ENCODE data around the gene SHTN1.

SHTN1 gene

GRCh38 chr10:116848944-116849247, 156.1 kb downstream of the SHTN1 start:
- Histone ChIP-seq H3K4me2 (ENCODE audit: low read length) (peak overlapping the region; percentile 97), H3K9me3 (ENCODE audit: control insufficient read depth, insufficient read depth, low read length) (no peaks in the 10 kb centered on the region), H3K4me1 (ENCODE audit: control insufficient read depth, low read length) (peaks cover 55% of the 10 kb centered on the region), H3K79me2 (ENCODE audit: control insufficient read depth, low read length) (peaks cover 33% of the 10 kb centered on the region), H3K27me3 (ENCODE audit: control insufficient read depth, low read length) (no peaks in the 10 kb centered on the region), H3K4me3 (ENCODE audit: low read length) (peak overlapping the region; percentile 94), H4K20me1 (ENCODE audit: control insufficient read depth, insufficient read depth, low read depth, low read length) (no peaks in the 10 kb centered on the region), H3K9me2 (replicated peaks; ENCODE audit: control insufficient read depth, low read length) (no peaks in the 10 kb centered on the region), H3K27ac (ENCODE audit: low read depth, low read length) (peak overlapping the region; percentile 97), H3K36me3 (ENCODE audit: control insufficient read depth, low read length) (peaks cover 9% of the 10 kb centered on the region; the same call in 1 of the 2 replicates), H3F3A (ENCODE audit: control insufficient read depth, insufficient read depth) (peaks cover 20% of the 10 kb centered on the region)
- TF ChIP-seq EZH2phosphoT487 (IDR thresholded peaks at IDR 0.05; ENCODE audit: borderline replicate concordance, low read length) (no peak), CTCF (IDR thresholded peaks at IDR 0.05; ENCODE audit: low read depth, low read length, poor library complexity, severe bottlenecking) (no peak)

GRCh38 chr10:116848032-116848943, 156.7 kb downstream of the SHTN1 start:
- H3K79me2 ChIP-seq (ENCODE audit: control insufficient read depth, low read length), result peaks cover 35% of the 10 kb centered on the region
- H3K9me3 ChIP-seq (ENCODE audit: control insufficient read depth, insufficient read depth, low read length), result no peaks in the 10 kb centered on the region
- peaks cover 61% of the 10 kb centered on the region for H3K4me1 ChIP-seq (ENCODE audit: control insufficient read depth, low read length)
- H3F3A ChIP-seq (ENCODE audit: control insufficient read depth, insufficient read depth), result peaks cover 20% of the 10 kb centered on the region
- H3K27ac ChIP-seq (ENCODE audit: low read depth, low read length), result peak overlapping the region; percentile 97
- peaks cover 9% of the 10 kb centered on the region; the same call in 1 of the 2 replicates for H3K36me3 ChIP-seq (ENCODE audit: control insufficient read depth, low read length)
- H3K27me3 ChIP-seq (ENCODE audit: control insufficient read depth, low read length), result no peaks in the 10 kb centered on the region
- H3K4me2 ChIP-seq (ENCODE audit: low read length), result peak overlapping the region; percentile 97
- H3K9me2 ChIP-seq (replicated peaks; ENCODE audit: control insufficient read depth, low read length), result no peaks in the 10 kb centered on the region
- no peaks in the 10 kb centered on the region for H4K20me1 ChIP-seq (ENCODE audit: control insufficient read depth, insufficient read depth, low read depth, low read length)
- no peak for TF ChIP-seq CTCF (IDR thresholded peaks at IDR 0.05; ENCODE audit: low read depth, low read length, poor library complexity, severe bottlenecking)
- no peak for TF ChIP-seq EZH2phosphoT487 (IDR thresholded peaks at IDR 0.05; ENCODE audit: borderline replicate concordance, low read length)
- H3K4me3 ChIP-seq (ENCODE audit: low read length), result peak overlapping the region; percentile 94

- Histone ChIP-seq H3K79me2 (ENCODE audit: control insufficient read depth, low read length) (peaks cover 48% of the 10 kb centered on the region), H3K9me3 (ENCODE audit: control insufficient read depth, insufficient read depth, low read length) (no peaks in the 10 kb centered on the region), H3K9me2 (replicated peaks; ENCODE audit: control insufficient read depth, low read length) (no peaks in the 10 kb centered on the region), H3K27ac (ENCODE audit: low read depth, low read length) (0 out of 2 replicates have a peak overlapping the region, but pooled peaks have one; percentile 11), H3F3A (ENCODE audit: control insufficient read depth, insufficient read depth) (peaks cover 20% of the 10 kb centered on the region), H3K27me3 (ENCODE audit: control insufficient read depth, low read length) (no peaks in the 10 kb centered on the region), H3K4me1 (ENCODE audit: control insufficient read depth, low read length) (peaks cover 83% of the 10 kb centered on the region), H3K4me3 (ENCODE audit: low read length) (peak overlapping the region; percentile 51), H4K20me1 (ENCODE audit: control insufficient read depth, insufficient read depth, low read depth, low read length) (no peaks in the 10 kb centered on the region), H3K36me3 (ENCODE audit: control insufficient read depth, low read length) (peaks cover 9% of the 10 kb centered on the region; the same call in 1 of the 2 replicates), H3K4me2 (ENCODE audit: low read length) (peak overlapping the region; percentile 67)
- TF ChIP-seq CTCF (IDR thresholded peaks at IDR 0.05; ENCODE audit: low read depth, low read length, poor library complexity, severe bottlenecking) (no peak), EZH2phosphoT487 (IDR thresholded peaks at IDR 0.05; ENCODE audit: borderline replicate concordance, low read length) (no peak)
Measured at GRCh38 chr10:116845823-116846222, 159.2 kb downstream of the SHTN1 start.

Data from DOHH2 (cell line).